ENCODE measurements around the gene ITGA8. TPM values are rescaled to one million over a fixed set of nuclear protein-coding genes. Genes with fewer than 3 reads are reported as not detected.

ITGA8 gene
- polyA plus RNA-seq, 4 donors = 0.81 to 13.7 (median 2.6) TPM; not detected in 1

DNA sequence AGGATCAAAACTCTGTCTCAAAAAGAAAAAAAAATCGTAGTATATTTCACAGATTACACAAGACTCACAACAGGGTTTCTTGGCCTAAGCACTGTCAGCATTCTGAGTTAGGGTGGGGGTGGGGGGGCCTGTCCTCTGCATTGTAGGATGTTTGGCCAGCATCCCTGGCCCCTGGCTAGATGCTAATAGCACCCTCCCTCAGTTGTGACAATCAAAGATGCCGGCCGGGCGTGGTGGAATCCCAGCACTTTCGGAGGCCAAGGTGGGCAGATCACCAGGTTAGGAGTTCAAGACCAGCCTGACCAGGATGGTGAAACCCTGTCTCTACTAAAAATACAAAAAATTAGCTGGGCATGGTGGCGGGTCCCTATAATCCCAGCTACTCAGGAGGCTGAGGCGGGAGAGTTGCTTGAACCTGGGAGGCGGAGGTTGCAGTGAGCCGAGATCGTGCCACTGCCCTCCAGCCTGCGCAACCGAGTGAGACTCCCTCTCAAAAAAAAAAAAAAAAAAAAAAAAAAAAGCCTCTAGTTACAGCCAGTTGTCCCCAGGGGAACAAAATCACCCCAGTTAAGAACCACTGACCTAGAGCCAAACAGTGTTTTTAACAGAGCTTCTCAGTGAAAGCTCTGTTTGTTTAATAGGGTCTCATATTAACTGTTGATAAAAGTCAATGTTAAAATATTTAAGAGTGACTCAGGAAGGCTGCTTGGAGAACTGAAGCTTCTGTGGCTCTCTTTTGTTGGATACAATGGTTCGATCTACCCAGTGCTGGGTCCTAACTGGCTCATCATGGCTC is 187.6 kb downstream of the ITGA8 start:
- no peaks in the 10 kb centered on the region for H3K27me3 ChIP-seq (ENCODE audit: control insufficient read depth in 3 of 3, insufficient read depth in 3 of 3, low read length in 3 of 3)
- no peak overlapping the region for H3K27ac ChIP-seq (ENCODE audit: low read depth in 1 of 3, low read length in 2 of 3)
- no peak overlapping the region for H3K4me3 ChIP-seq (ENCODE audit: low read depth in 1 of 3, low read length in 3 of 3)
- H3K9me3 ChIP-seq (ENCODE audit: control insufficient read depth in 2 of 2, insufficient read depth in 1 of 2, low read depth in 1 of 2, low read length in 1 of 2) = no peaks in the 10 kb centered on the region
- WGBS, 3 donors = 89 to 91% (median 89%) methylated on average over 12 to 13 of the region's 13 CpGs
- FAIRE-seq (no peak), DNase-seq (no peak)
- H3K36me3 ChIP-seq (ENCODE audit: control insufficient read depth in 3 of 3, insufficient read depth in 2 of 3, low read depth in 1 of 3, low read length in 3 of 3) = no peaks in the 10 kb centered on the region
- no peaks in the 10 kb centered on the region for H3K4me1 ChIP-seq (ENCODE audit: control insufficient read depth in 3 of 3, insufficient read depth in 2 of 3, low read depth in 1 of 3, low read length in 2 of 3)

DNA sequence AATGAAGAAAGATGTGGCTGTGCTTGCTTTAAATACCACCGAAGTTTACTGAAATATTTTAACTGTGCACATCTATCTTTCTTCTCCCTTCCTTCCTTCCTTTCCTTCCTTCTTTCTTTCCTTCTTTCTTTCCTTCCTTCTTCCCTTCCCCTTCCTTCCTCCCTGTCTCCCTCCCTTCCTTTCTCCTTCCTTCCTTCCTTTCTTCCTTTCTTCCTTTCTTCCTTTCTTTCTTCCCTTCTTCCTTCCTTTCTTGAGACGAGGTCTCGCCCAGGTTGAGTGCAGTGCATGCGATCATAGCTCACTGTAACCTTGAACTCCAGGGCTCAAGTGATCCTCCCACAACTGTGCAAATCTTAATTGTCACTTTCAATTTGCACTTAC is 190.9 kb downstream of the ITGA8 start:
- Histone ChIP-seq H3K9me3 (ENCODE audit: control insufficient read depth in 2 of 2, insufficient read depth in 1 of 2, low read depth in 1 of 2, low read length in 1 of 2) (no peaks in the 10 kb centered on the region), H3K27ac (ENCODE audit: low read depth in 1 of 3, low read length in 2 of 3) (no peak overlapping the region), H3K4me3 (ENCODE audit: low read depth in 1 of 3, low read length in 3 of 3) (no peak overlapping the region), H3K4me1 (ENCODE audit: control insufficient read depth in 3 of 3, insufficient read depth in 2 of 3, low read depth in 1 of 3, low read length in 2 of 3) (no peaks in the 10 kb centered on the region), H3K36me3 (ENCODE audit: control insufficient read depth in 3 of 3, insufficient read depth in 2 of 3, low read depth in 1 of 3, low read length in 3 of 3) (no peaks in the 10 kb centered on the region), H3K27me3 (ENCODE audit: control insufficient read depth in 3 of 3, insufficient read depth in 3 of 3, low read length in 3 of 3) (no peaks in the 10 kb centered on the region)
- no peak for FAIRE-seq
- 65 to 78% (median 70%) methylated on average over 4 of the region's 4 CpGs for WGBS, 3 donors
- DNase-seq = no peak

DNA sequence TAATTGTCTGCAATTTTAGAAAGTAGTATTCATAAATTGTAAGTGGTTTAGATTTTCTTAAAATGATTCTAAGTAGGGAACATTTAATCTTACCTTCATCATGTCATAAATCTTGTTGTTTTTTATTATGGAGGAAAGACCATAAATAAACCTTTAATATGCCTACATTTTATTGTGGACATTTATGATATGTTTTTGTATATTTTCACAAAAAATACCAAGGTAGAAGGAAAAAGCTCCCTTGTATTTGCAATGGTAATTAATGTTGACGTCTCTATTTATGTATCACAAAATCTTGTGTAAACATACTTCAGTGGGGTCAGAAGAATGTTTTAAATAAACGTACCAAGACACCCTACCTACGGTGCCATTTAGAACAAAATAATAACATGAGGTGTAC is 193.0 kb downstream of the ITGA8 start:
- 6 to 30% (median 14%) methylated on average over 3 of the region's 3 CpGs for WGBS, 3 donors
- Histone ChIP-seq H3K27me3 (ENCODE audit: control insufficient read depth in 3 of 3, insufficient read depth in 3 of 3, low read length in 3 of 3) (no peaks in the 10 kb centered on the region), H3K4me1 (ENCODE audit: control insufficient read depth in 3 of 3, insufficient read depth in 2 of 3, low read depth in 1 of 3, low read length in 2 of 3) (no peaks in the 10 kb centered on the region), H3K27ac (ENCODE audit: low read depth in 1 of 3, low read length in 2 of 3) (no peak overlapping the region), H3K36me3 (ENCODE audit: control insufficient read depth in 3 of 3, insufficient read depth in 2 of 3, low read depth in 1 of 3, low read length in 3 of 3) (no peaks in the 10 kb centered on the region), H3K4me3 (ENCODE audit: low read depth in 1 of 3, low read length in 3 of 3) (no peak overlapping the region), H3K9me3 (ENCODE audit: control insufficient read depth in 2 of 2, insufficient read depth in 1 of 2, low read depth in 1 of 2, low read length in 1 of 2) (no peaks in the 10 kb centered on the region)
- FAIRE-seq (no peak), DNase-seq (no peak)

DNA sequence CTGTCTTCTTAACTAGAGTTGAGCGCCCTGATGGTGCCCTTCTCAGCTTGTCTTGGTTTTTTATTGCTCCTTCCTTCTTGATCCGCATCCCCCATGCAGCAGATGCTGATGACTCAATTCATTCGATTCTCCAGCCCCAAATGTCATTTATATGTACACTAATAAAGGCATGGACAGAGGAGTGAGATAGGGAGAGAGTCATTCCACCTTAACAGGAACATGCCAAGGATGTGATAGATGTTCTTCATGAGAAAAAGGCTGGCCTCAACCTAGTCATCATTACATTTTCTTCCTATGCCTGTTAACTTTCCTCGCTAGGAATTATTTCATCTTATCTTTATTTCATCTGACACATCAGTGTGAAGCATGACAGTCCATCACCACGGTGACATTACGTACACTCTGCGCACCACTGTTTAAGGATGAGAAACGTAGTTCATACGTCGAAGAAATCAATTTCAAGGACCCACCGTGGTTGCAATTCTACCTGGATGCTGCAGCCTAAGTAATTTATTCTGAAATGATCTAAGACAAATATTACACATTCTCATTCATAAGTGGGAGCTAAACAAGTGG is 198.3 kb downstream of the ITGA8 start:
- H3K27me3 ChIP-seq (ENCODE audit: control insufficient read depth in 3 of 3, insufficient read depth in 3 of 3, low read length in 3 of 3) = no peaks in the 10 kb centered on the region
- WGBS, 3 donors = 83 to 88% (median 83%) methylated on average over 11 of the region's 11 CpGs
- H3K4me1 ChIP-seq (ENCODE audit: control insufficient read depth in 3 of 3, insufficient read depth in 2 of 3, low read depth in 1 of 3, low read length in 2 of 3) = no peaks in the 10 kb centered on the region
- H3K36me3 ChIP-seq (ENCODE audit: control insufficient read depth in 3 of 3, insufficient read depth in 2 of 3, low read depth in 1 of 3, low read length in 3 of 3) = no peaks in the 10 kb centered on the region
- H3K9me3 ChIP-seq (ENCODE audit: control insufficient read depth in 2 of 2, insufficient read depth in 1 of 2, low read depth in 1 of 2, low read length in 1 of 2) = no peaks in the 10 kb centered on the region
- no peak overlapping the region for H3K4me3 ChIP-seq (ENCODE audit: low read depth in 1 of 3, low read length in 3 of 3)
- no peak for FAIRE-seq
- no peak overlapping the region for H3K27ac ChIP-seq (ENCODE audit: low read depth in 1 of 3, low read length in 2 of 3)
- DNase-seq = no peak

DNA sequence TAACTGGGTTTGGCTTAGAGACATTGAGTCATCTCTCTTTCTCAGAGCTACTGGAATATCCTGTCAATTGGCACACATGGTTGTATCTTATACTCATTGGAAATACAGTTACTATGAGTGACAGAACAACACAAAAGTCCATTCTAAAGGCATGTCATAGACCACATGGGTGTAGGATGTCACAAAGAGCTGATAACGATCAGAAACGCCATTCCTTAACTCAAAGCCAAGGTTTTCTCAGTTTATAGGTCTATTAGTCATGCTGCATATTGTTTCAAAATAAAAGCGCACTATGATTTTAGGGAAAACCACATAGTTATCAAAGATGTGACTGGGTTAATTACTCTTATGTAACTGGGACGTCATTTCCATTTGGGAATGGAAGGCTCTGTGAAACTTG is 201.5 kb downstream of the ITGA8 start:
- FAIRE-seq (no peak), DNase-seq (no peak)
- Histone ChIP-seq H3K9me3 (ENCODE audit: control insufficient read depth in 2 of 2, insufficient read depth in 1 of 2, low read depth in 1 of 2, low read length in 1 of 2) (no peaks in the 10 kb centered on the region), H3K4me3 (ENCODE audit: low read depth in 1 of 3, low read length in 3 of 3) (no peak overlapping the region), H3K27ac (ENCODE audit: low read depth in 1 of 3, low read length in 2 of 3) (no peak overlapping the region), H3K36me3 (ENCODE audit: control insufficient read depth in 3 of 3, insufficient read depth in 2 of 3, low read depth in 1 of 3, low read length in 3 of 3) (no peaks in the 10 kb centered on the region), H3K4me1 (ENCODE audit: control insufficient read depth in 3 of 3, insufficient read depth in 2 of 3, low read depth in 1 of 3, low read length in 2 of 3) (no peaks in the 10 kb centered on the region), H3K27me3 (ENCODE audit: control insufficient read depth in 3 of 3, insufficient read depth in 3 of 3, low read length in 3 of 3) (no peaks in the 10 kb centered on the region)
- 48 to 67% (median 57%) methylated on average over 4 of the region's 4 CpGs for WGBS, 3 donors

DNA sequence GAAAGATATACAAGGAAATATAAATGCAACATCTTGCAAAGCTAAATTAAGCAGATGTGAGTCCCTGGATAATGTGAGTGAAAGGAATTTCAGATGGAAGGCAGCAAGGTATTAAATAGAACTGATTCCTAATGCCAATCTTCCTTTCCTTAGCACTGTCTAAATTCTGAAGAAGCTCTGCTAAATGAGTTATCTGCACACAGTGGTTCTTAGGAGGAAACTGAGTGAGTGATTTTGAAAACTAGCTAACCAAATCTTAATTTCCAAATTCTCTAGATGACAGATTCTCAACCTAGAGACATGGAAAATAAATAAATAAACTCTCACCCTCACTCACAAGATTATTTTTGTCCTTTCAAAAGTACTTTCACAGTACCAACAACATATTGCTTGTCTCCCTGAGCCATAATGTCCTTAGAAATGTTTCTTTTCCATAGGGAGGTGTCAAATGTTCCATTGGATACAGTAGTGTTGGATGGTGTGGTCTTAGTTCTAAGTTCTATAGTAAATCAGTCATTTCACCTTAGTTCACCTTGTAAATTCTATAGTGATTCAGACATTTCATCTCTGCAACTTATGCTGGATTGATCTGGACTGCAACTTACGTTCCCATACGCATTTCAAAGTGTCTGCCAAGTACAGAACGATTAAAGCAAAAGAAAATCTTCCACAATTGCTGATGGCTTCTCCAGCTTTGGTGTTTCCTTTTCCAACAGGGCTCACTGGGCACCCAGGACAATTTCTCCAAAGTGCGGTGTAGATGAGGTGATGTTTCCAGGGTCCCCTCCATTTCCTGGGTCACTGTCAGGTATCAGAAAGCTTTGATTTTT is 203.3 kb downstream of the ITGA8 start:
- WGBS, 3 donors = 80 to 86% (median 84%) methylated on average over 4 of the region's 4 CpGs
- H3K9me3 ChIP-seq (ENCODE audit: control insufficient read depth in 2 of 2, insufficient read depth in 1 of 2, low read depth in 1 of 2, low read length in 1 of 2) = no peaks in the 10 kb centered on the region

DNA sequence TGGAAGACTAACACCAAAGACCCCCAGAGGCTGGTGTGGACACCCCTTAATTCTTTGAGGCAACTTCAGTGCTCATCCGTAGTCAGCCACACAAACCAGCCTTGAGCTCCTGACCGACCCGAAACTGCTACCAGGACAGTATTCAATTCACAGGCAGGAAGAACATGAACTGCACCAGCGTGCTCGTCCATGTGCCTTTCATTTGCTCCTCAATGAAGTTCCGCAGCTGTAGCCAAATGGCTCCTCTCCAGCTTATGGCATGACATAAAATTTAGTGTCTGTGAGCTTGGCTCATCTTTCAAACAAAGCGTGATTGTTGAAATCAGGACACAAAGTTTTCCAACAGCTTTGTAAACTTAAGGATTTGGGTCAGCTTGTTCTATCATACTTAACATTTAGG is 204.5 kb downstream of the ITGA8 start:
- Histone ChIP-seq H3K27me3 (ENCODE audit: control insufficient read depth in 3 of 3, insufficient read depth in 3 of 3, low read length in 3 of 3) (no peaks in the 10 kb centered on the region), H3K4me3 (ENCODE audit: low read depth in 1 of 3, low read length in 3 of 3) (no peak overlapping the region), H3K36me3 (ENCODE audit: control insufficient read depth in 3 of 3, insufficient read depth in 2 of 3, low read depth in 1 of 3, low read length in 3 of 3) (no peaks in the 10 kb centered on the region), H3K4me1 (ENCODE audit: control insufficient read depth in 3 of 3, insufficient read depth in 2 of 3, low read depth in 1 of 3, low read length in 2 of 3) (no peaks in the 10 kb centered on the region), H3K27ac (ENCODE audit: low read depth in 1 of 3, low read length in 2 of 3) (no peak overlapping the region), H3K9me3 (ENCODE audit: control insufficient read depth in 2 of 2, insufficient read depth in 1 of 2, low read depth in 1 of 2, low read length in 1 of 2) (no peaks in the 10 kb centered on the region)
- WGBS, 3 donors = 57 to 84% (median 78%) methylated on average over 7 of the region's 7 CpGs
- FAIRE-seq (no peak), DNase-seq (no peak)

More for the DNA sequence above, 203.3 kb downstream of the ITGA8 start:
- FAIRE-seq (no peak), DNase-seq (no peak)
- Histone ChIP-seq H3K4me1 (ENCODE audit: control insufficient read depth in 3 of 3, insufficient read depth in 2 of 3, low read depth in 1 of 3, low read length in 2 of 3) (no peaks in the 10 kb centered on the region), H3K27me3 (ENCODE audit: control insufficient read depth in 3 of 3, insufficient read depth in 3 of 3, low read length in 3 of 3) (no peaks in the 10 kb centered on the region), H3K4me3 (ENCODE audit: low read depth in 1 of 3, low read length in 3 of 3) (no peak overlapping the region), H3K27ac (ENCODE audit: low read depth in 1 of 3, low read length in 2 of 3) (no peak overlapping the region), H3K36me3 (ENCODE audit: control insufficient read depth in 3 of 3, insufficient read depth in 2 of 3, low read depth in 1 of 3, low read length in 3 of 3) (no peaks in the 10 kb centered on the region)

DNA sequence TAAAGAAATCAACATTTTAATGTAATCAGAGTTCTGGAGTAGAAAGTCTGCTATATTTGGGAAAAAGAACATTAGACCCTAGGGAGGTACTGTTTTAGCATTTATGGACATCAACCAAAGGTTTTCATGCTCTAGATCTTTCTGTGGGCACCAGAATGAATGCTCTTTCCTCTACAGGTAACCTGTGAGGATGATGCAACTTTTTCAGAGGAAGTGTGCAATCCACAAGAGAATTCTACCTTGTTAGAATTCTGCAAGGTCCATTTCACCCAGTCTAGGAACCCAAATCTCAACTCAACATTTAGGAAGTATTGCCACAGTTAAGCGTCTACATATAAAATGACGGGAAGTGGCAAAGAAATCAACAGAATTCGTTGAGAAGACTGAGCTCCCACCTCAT is 208.8 kb downstream of the ITGA8 start:
- DNase-seq (no peak), FAIRE-seq (no peak)
- no peaks in the 10 kb centered on the region for H3K9me3 ChIP-seq (ENCODE audit: control insufficient read depth in 2 of 2, insufficient read depth in 1 of 2, low read depth in 1 of 2, low read length in 1 of 2)
- no peaks in the 10 kb centered on the region for H3K36me3 ChIP-seq (ENCODE audit: control insufficient read depth in 3 of 3, insufficient read depth in 2 of 3, low read depth in 1 of 3, low read length in 3 of 3)
- WGBS, 3 donors = 42 to 63% (median 45%) methylated on average over 3 of the region's 3 CpGs
- no peak overlapping the region for H3K27ac ChIP-seq (ENCODE audit: low read depth in 1 of 3, low read length in 2 of 3)
- H3K27me3 ChIP-seq (ENCODE audit: control insufficient read depth in 3 of 3, insufficient read depth in 3 of 3, low read length in 3 of 3) = no peaks in the 10 kb centered on the region
- no peak overlapping the region for H3K4me3 ChIP-seq (ENCODE audit: low read depth in 1 of 3, low read length in 3 of 3)
- no peaks in the 10 kb centered on the region for H3K4me1 ChIP-seq (ENCODE audit: control insufficient read depth in 3 of 3, insufficient read depth in 2 of 3, low read depth in 1 of 3, low read length in 2 of 3)

Data from small intestine (tissue), 7 donors.